Karpas-422 (cell line): Measurements from ENCODE around the gene RTP1. TPM values are rescaled to one million over a fixed set of nuclear protein-coding genes. Genes with fewer than 3 reads are reported as not detected.
"Not testable (repeated sequence)": the region's sequence is repeated elsewhere in the genome, so short reads cannot be mapped to it uniquely, and the experiment has no call there.

ENCODE experiments used
- DNase-seq: peaks from one replicate; pipeline ENCODE4 v3.0.0-alpha.2; 2015
- H2AFZ ChIP-seq: fragments of 200-600 bp; sonication (generic); 2 replicates; pipeline ENCODE4 v1.6.1; 2014; ENCODE audit warnings: antibody characterized with exemption, low read length, mixed read lengths
- H3K27ac ChIP-seq: fragments of 200-600 bp; sonication (generic); 2 replicates; pipeline ENCODE4 v1.5.1; 2014; ENCODE audit warnings: mild to moderate bottlenecking, low read length, moderate library complexity
- H3K27me3 ChIP-seq: fragments of 200-600 bp; sonication (generic); 2 replicates; pipeline ENCODE4 v1.6.1; 2014; ENCODE audit warnings: low read length, mixed read lengths
- H3K36me3 ChIP-seq: fragments of 200-600 bp; sonication (generic); 2 replicates; pipeline ENCODE4 v1.6.1; 2014; ENCODE audit warnings: low read length, mixed read lengths; ENCODE audit not compliant: insufficient read depth
- H3K4me1 ChIP-seq: fragments of 200-600 bp; sonication (generic); 2 replicates; pipeline ENCODE4 v1.6.1; 2014; ENCODE audit warnings: mild to moderate bottlenecking, low read length, mixed read lengths
- H3K4me2 ChIP-seq: fragments of 200-600 bp; sonication (generic); 2 replicates; pipeline ENCODE4 v1.6.1; 2014; ENCODE audit warnings: low read length, low read depth, mild to moderate bottlenecking; ENCODE audit not compliant: poor library complexity, severe bottlenecking
- H3K4me3 ChIP-seq: fragments of 200-600 bp; sonication (generic); 2 replicates; pipeline ENCODE4 v1.5.1; 2014; ENCODE audit warnings: mild to moderate bottlenecking, antibody characterized with exemption, low read length, mixed read lengths
- H3K79me2 ChIP-seq: fragments of 200-600 bp; sonication (generic); 2 replicates; pipeline ENCODE4 v1.6.1; 2014; ENCODE audit warnings: mild to moderate bottlenecking, low read length, mixed read lengths
- H3K9ac ChIP-seq: fragments of 200-600 bp; sonication (generic); 2 replicates; pipeline ENCODE4 v1.6.0; 2014; ENCODE audit warnings: low read length
- H3K9me2 ChIP-seq: fragments of 200-600 bp; sonication (generic), shearing (Covaris generic); replicated peaks from 2 replicates; pipeline ENCODE4 v1.6.0; 2014; ENCODE audit warnings: mild to moderate bottlenecking, low read length, moderate library complexity; ENCODE audit not compliant: insufficient read depth
- H3K9me3 ChIP-seq: fragments of 300-700, 200-600 bp; sonication (generic); 2 replicates; pipeline ENCODE4 v1.6.1; 2014; ENCODE audit warnings: low read length, mixed read lengths
- H4K20me1 ChIP-seq: fragments of 200-600 bp; sonication (generic); 2 replicates; pipeline ENCODE4 v1.6.1; 2014; ENCODE audit warnings: mild to moderate bottlenecking, antibody characterized with exemption, low read length, low read depth; ENCODE audit not compliant: insufficient read depth
- total RNA-seq: library from RNA; depleted of rRNA; stranded (reverse); fragments of >200 nt; shearing (Covaris generic); gene quantifications from 2 replicates; pipeline ENCODE4 v1.2.3, GENCODE V29; 2014; ENCODE audit warnings: low replicate concordance

RTP1 gene
- total RNA-seq, 1 experiment from 2014 or later = not detected

GRCh38 chr3:187186801-187187421 is 10.4 kb upstream of the RTP1 start:
- peak overlapping the region; percentile 78 for H3K27ac ChIP-seq
- H3K9me3 ChIP-seq = no peaks in the 10 kb centered on the region
- peak overlapping the region; percentile 10; the same call in 1 of the 2 replicates for H3K4me3 ChIP-seq
- H3K36me3 ChIP-seq = no peaks in the 10 kb centered on the region
- H4K20me1 ChIP-seq = no peaks in the 10 kb centered on the region
- peak overlapping the region; percentile 39 for H2AFZ ChIP-seq
- H3K27me3 ChIP-seq = no peaks in the 10 kb centered on the region
- peaks cover 85% of the 10 kb centered on the region for H3K4me1 ChIP-seq
- H3K9ac ChIP-seq = peak overlapping the region; percentile 15
- DNase-seq = peak; percentile 77
- no peaks in the 10 kb centered on the region for H3K9me2 ChIP-seq
- peak overlapping the region; percentile 57 for H3K4me2 ChIP-seq
- no peaks in the 10 kb centered on the region for H3K79me2 ChIP-seq

- peak overlapping the region; percentile 29 for H3K4me3 ChIP-seq
- H3K79me2 ChIP-seq = no peaks in the 10 kb centered on the region
- no peaks in the 10 kb centered on the region for H3K27me3 ChIP-seq
- H3K27ac ChIP-seq = peak overlapping the region; percentile 71
- H3K9ac ChIP-seq = peak overlapping the region; percentile 30; the same call in 1 of the 2 replicates
- no peaks in the 10 kb centered on the region for H4K20me1 ChIP-seq
- peak; percentile 83 for DNase-seq
- H3K9me2 ChIP-seq = no peaks in the 10 kb centered on the region
- no peaks in the 10 kb centered on the region for H3K9me3 ChIP-seq
- peak overlapping the region; percentile 69; the same call in 1 of the 2 replicates for H2AFZ ChIP-seq
- H3K4me2 ChIP-seq = peak overlapping the region; percentile 66
- peaks cover 65% of the 10 kb centered on the region for H3K4me1 ChIP-seq
- no peaks in the 10 kb centered on the region for H3K36me3 ChIP-seq
Observed at GRCh38 chr3:187188931-187189330, 8.4 kb upstream of the RTP1 start.

GRCh38 chr3:187191271-187191670 is 6.0 kb upstream of the RTP1 start:
- Histone ChIP-seq H3K4me3 (no peak overlapping the region), H2AFZ (no peak overlapping the region), H3K9me3 (no peaks in the 10 kb centered on the region), H3K9ac (no peak overlapping the region), H3K79me2 (no peaks in the 10 kb centered on the region), H4K20me1 (no peaks in the 10 kb centered on the region), H3K27ac (no peak overlapping the region), H3K36me3 (no peaks in the 10 kb centered on the region), H3K4me2 (no peak overlapping the region), H3K27me3 (no peaks in the 10 kb centered on the region), H3K4me1 (peaks cover 44% of the 10 kb centered on the region), H3K9me2 (no peaks in the 10 kb centered on the region)
- no peak for DNase-seq

- H3K27me3 ChIP-seq = no peaks in the 10 kb centered on the region
- no peak overlapping the region for H3K9ac ChIP-seq
- no peaks in the 10 kb centered on the region for H3K9me2 ChIP-seq
- no peaks in the 10 kb centered on the region for H3K9me3 ChIP-seq
- no peak overlapping the region for H2AFZ ChIP-seq
- H3K27ac ChIP-seq = no peak overlapping the region
- no peaks in the 10 kb centered on the region for H3K79me2 ChIP-seq
- H3K36me3 ChIP-seq = no peaks in the 10 kb centered on the region
- H3K4me2 ChIP-seq = no peak overlapping the region
- no peaks in the 10 kb centered on the region for H4K20me1 ChIP-seq
- peaks cover 25% of the 10 kb centered on the region for H3K4me1 ChIP-seq
- DNase-seq = no peak
- H3K4me3 ChIP-seq = no peak overlapping the region
Observed at GRCh38 chr3:187193181-187193580, 4.1 kb upstream of the RTP1 start.

- Histone ChIP-seq H3K9ac (no peak overlapping the region), H3K36me3 (no peaks in the 10 kb centered on the region), H3K27ac (no peak overlapping the region), H3K9me2 (no peaks in the 10 kb centered on the region), H4K20me1 (no peaks in the 10 kb centered on the region), H3K9me3 (no peaks in the 10 kb centered on the region), H2AFZ (no peak overlapping the region), H3K4me3 (no peak overlapping the region), H3K79me2 (no peaks in the 10 kb centered on the region), H3K4me2 (no peak overlapping the region), H3K27me3 (no peaks in the 10 kb centered on the region), H3K4me1 (no peaks in the 10 kb centered on the region)
- DNase-seq = no peak
Observed at GRCh38 chr3:187196573-187197334, 532 bp upstream of the RTP1 start.

GRCh38 chr3:187198490-187198889 is 1.2 kb downstream of the RTP1 start:
- DNase-seq = no peak
- Histone ChIP-seq H3K4me1 (no peaks in the 10 kb centered on the region), H3K27ac (no peak overlapping the region), H3K79me2 (no peaks in the 10 kb centered on the region), H2AFZ (no peak overlapping the region), H3K9me3 (no peaks in the 10 kb centered on the region), H3K9ac (no peak overlapping the region), H3K4me3 (no peak overlapping the region), H3K36me3 (no peaks in the 10 kb centered on the region), H3K9me2 (no peaks in the 10 kb centered on the region), H4K20me1 (no peaks in the 10 kb centered on the region), H3K27me3 (no peaks in the 10 kb centered on the region), H3K4me2 (no peak overlapping the region)

- not testable (repeated sequence) for H3K27me3 ChIP-seq, H2AFZ ChIP-seq, H3K9ac ChIP-seq, H3K27ac ChIP-seq, H3K79me2 ChIP-seq, H3K4me2 ChIP-seq, H3K36me3 ChIP-seq, H3K4me1 ChIP-seq, H4K20me1 ChIP-seq, DNase-seq, H3K9me3 ChIP-seq, H3K9me2 ChIP-seq, H3K4me3 ChIP-seq
Observed at GRCh38 chr3:187199463-187200050, 2.3 kb downstream of the RTP1 start.

- Histone ChIP-seq H3K36me3 (no peaks in the 10 kb centered on the region), H4K20me1 (no peaks in the 10 kb centered on the region), H3K9ac (no peak overlapping the region), H2AFZ (no peak overlapping the region), H3K79me2 (no peaks in the 10 kb centered on the region), H3K9me2 (no peaks in the 10 kb centered on the region), H3K4me2 (no peak overlapping the region), H3K4me1 (no peaks in the 10 kb centered on the region), H3K4me3 (no peak overlapping the region), H3K9me3 (no peaks in the 10 kb centered on the region), H3K27ac (no peak overlapping the region), H3K27me3 (no peaks in the 10 kb centered on the region)
- no peak for DNase-seq
Observed at GRCh38 chr3:187205683-187206082, 8.4 kb downstream of the RTP1 start.
